Kidney epithelial cell (primary cell): ENCODE data around the gene UMAD1. TPM values are rescaled to one million over a fixed set of nuclear protein-coding genes. Genes with fewer than 3 reads are reported as not detected.

Experiments
- DNase-seq: peaks from one replicate; pipeline ENCODE4 v3.0.0-alpha.2; 2010; ENCODE audit warnings: low read depth
- H3K27me3 ChIP-seq: 2 replicates; pipeline ENCODE4 v1.6.0; 2011; ENCODE audit warnings: low read length; ENCODE audit not compliant: control insufficient read depth, insufficient read depth
- H3K36me3 ChIP-seq: 2 replicates; pipeline ENCODE4 v1.5.1; 2011; ENCODE audit warnings: low read length; ENCODE audit not compliant: control insufficient read depth, insufficient read depth
- H3K4me3 ChIP-seq: 2 replicates; pipeline ENCODE4 v1.5.1; 2011; ENCODE audit warnings: low read depth, mild to moderate bottlenecking, control low read depth, low read length
- CTCF ChIP-seq: IDR thresholded peaks from 2 replicates; pipeline ENCODE4 v1.5.1; 2011; ENCODE audit warnings: mild to moderate bottlenecking, moderate library complexity, low read length, control low read depth, inconsistent platforms; ENCODE audit not compliant: insufficient read depth, poor library complexity, severe bottlenecking
- total RNA-seq: library from RNA; depleted of rRNA; stranded (reverse); fragments of >200 nt; gene quantifications from 2 replicates; pipeline ENCODE4 v1.2.3, GENCODE V29; 2015

UMAD1 gene
- total RNA-seq, 1 donor from 2014 or later: 10.7 TPM

DNA sequence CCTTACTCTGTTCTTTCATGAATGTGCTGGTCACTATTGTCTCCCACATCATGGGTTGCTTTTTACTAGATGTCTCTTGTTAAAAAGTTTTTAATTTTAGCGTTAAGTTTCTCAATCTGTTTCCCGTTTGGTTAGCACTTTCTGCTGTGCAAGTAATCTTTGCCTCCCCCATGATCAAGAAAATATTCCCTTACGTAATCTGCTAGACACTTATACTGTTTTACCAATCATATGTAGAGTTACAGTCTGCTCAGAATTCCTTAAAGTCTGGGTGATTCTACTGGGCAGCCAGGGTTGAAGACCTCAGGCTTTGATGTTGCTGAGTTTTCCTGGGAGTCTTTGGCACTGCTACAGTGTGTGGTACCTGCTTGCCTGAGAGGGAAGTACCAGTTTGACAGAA lies 116.0 kb downstream of the UMAD1 start:
- H3K27me3 ChIP-seq: no peaks in the 10 kb centered on the region
- no peaks in the 10 kb centered on the region for H3K36me3 ChIP-seq
- H3K4me3 ChIP-seq: no peak overlapping the region
- no peak for TF ChIP-seq CTCF
- no peak for DNase-seq

- Histone ChIP-seq H3K36me3 (no peaks in the 10 kb centered on the region), H3K4me3 (no peak overlapping the region)
Observed at GRCh38 chr7:7757576-7757975, 117.0 kb downstream of the UMAD1 start.

DNA sequence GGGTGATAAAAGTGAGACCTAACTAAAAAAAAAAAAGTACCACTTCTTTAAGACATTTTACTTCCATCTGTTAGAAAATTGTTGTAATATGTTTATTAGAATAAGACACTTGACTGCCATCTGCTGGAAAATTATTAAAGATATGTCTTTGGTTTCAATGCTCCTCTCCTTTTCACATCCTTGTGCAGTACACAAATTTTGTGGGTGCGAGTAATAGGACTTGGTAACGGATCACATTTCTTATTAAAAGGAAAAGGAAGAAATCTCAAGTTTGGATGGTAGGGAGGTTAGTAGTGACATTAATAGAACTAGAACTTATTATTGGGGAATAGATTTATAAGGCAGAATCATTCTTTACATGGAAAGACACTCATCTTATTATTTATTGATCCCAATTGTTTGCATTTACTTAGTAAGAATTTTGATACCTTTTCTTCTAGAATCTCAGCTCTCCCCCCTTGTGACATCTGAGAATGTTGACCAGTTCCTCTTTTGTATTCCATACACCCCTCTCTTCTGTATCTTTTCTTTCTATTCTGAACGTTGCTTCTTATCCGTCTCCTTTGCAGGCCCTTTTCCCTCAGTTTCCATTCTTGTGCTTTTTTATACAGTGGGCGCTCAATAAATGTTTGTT lies 120.9 kb downstream of the UMAD1 start:
- no peak for DNase-seq
- no peak for TF ChIP-seq CTCF
- Histone ChIP-seq H3K27me3 (no peaks in the 10 kb centered on the region), H3K36me3 (no peaks in the 10 kb centered on the region), H3K4me3 (no peak overlapping the region)

More at GRCh38 chr7:7757576-7757975, 117.0 kb downstream of the UMAD1 start:
- DNase-seq: no peak
- no peak for TF ChIP-seq CTCF
- no peaks in the 10 kb centered on the region for H3K27me3 ChIP-seq

GRCh38 chr7:7761974-7762779 lies 121.6 kb downstream of the UMAD1 start:
- DNase-seq: no peak
- no peaks in the 10 kb centered on the region for H3K36me3 ChIP-seq
- no peak overlapping the region for H3K4me3 ChIP-seq
- no peaks in the 10 kb centered on the region for H3K27me3 ChIP-seq
- TF ChIP-seq CTCF: no peak

DNA sequence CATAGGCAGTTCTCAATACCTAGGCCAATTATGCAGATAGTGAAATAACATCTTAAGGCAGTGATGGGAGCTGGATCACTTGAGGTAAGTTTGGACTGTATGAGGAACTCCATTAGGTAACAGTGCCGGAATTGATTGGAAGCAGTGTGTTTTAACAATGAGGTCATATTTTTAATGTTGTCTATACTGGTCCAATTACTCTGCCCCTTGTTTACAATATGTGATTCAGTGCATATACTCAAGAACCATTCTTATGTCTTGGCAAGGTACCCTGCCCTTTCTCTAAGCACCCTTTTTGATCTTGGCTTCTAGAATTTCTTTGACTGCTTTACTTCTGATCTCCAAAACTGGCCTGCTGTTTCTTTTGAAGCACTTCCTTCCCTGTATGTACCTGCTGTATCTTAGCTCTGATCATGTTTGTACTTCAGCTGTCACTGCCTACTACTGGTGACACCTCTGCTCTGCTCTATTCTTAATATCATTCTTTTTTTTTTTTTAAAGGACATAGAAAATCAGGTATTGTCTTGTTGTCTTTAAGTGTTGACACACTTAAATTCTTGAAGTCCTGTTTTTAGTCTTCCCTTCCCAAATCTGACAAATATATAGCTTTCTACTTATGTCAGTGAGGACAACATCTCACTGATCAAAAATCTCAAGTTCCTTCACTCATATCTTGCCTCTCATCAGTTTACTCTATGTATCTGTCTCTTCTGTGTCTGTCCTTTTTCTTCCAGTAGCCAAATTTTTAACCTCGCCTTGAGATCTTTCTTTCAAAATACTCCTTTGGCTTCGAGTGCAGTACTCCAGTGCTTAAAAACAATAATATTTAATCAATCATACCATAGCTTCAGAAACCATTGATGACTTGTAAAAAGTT lies 124.2 kb downstream of the UMAD1 start:
- no peak for TF ChIP-seq CTCF
- Histone ChIP-seq H3K36me3 (no peaks in the 10 kb centered on the region), H3K4me3 (no peak overlapping the region), H3K27me3 (no peaks in the 10 kb centered on the region)
- no peak for DNase-seq
